Measurements from ENCODE around the gene SHISA6.

Gene SHISA6

GRCh38 chr17:11363565-11364117, 122.6 kb downstream of the SHISA6 start:
- H3K9ac ChIP-seq (ENCODE audit: low read depth, low read length), result no peak overlapping the region
- no peak overlapping the region for H3K4me3 ChIP-seq (ENCODE audit: low read length)
- H3K9me3 ChIP-seq (ENCODE audit: insufficient read depth, low read depth, low read length), result no peaks in the 10 kb centered on the region
- H3K27me3 ChIP-seq (ENCODE audit: insufficient read depth, low read length), result no peaks in the 10 kb centered on the region
- H3K4me1 ChIP-seq (ENCODE audit: insufficient read depth, low read length), result no peaks in the 10 kb centered on the region
- no peaks in the 10 kb centered on the region for H3K36me3 ChIP-seq (ENCODE audit: insufficient read depth, low read depth, low read length)
- H3K27ac ChIP-seq (ENCODE audit: low read length), result no peak overlapping the region

- Histone ChIP-seq H3K27ac (ENCODE audit: low read length) (no peak overlapping the region), H3K4me1 (ENCODE audit: insufficient read depth, low read length) (no peaks in the 10 kb centered on the region), H3K27me3 (ENCODE audit: insufficient read depth, low read length) (no peaks in the 10 kb centered on the region), H3K9me3 (ENCODE audit: insufficient read depth, low read depth, low read length) (no peaks in the 10 kb centered on the region; the same call in 1 of the 2 replicates), H3K36me3 (ENCODE audit: insufficient read depth, low read depth, low read length) (no peaks in the 10 kb centered on the region), H3K4me3 (ENCODE audit: low read length) (no peak overlapping the region), H3K9ac (ENCODE audit: low read depth, low read length) (no peak overlapping the region)
Measured at GRCh38 chr17:11366272-11366850, 125.3 kb downstream of the SHISA6 start.

GRCh38 chr17:11369575-11369974, 128.6 kb downstream of the SHISA6 start:
- no peaks in the 10 kb centered on the region; the same call in 1 of the 2 replicates for H3K9me3 ChIP-seq (ENCODE audit: insufficient read depth, low read depth, low read length)
- no peaks in the 10 kb centered on the region for H3K4me1 ChIP-seq (ENCODE audit: insufficient read depth, low read length)
- H3K27ac ChIP-seq (ENCODE audit: low read length), result no peak overlapping the region
- no peaks in the 10 kb centered on the region for H3K36me3 ChIP-seq (ENCODE audit: insufficient read depth, low read depth, low read length)
- H3K4me3 ChIP-seq (ENCODE audit: low read length), result no peak overlapping the region
- H3K9ac ChIP-seq (ENCODE audit: low read depth, low read length), result no peak overlapping the region
- no peaks in the 10 kb centered on the region for H3K27me3 ChIP-seq (ENCODE audit: insufficient read depth, low read length)

- no peak overlapping the region for H3K4me3 ChIP-seq (ENCODE audit: low read length)
- H3K36me3 ChIP-seq (ENCODE audit: insufficient read depth, low read depth, low read length), result no peaks in the 10 kb centered on the region
- no peak overlapping the region for H3K27ac ChIP-seq (ENCODE audit: low read length)
- no peaks in the 10 kb centered on the region for H3K4me1 ChIP-seq (ENCODE audit: insufficient read depth, low read length)
- no peak overlapping the region for H3K9ac ChIP-seq (ENCODE audit: low read depth, low read length)
- H3K27me3 ChIP-seq (ENCODE audit: insufficient read depth, low read length), result no peaks in the 10 kb centered on the region
- no peaks in the 10 kb centered on the region; the same call in 1 of the 2 replicates for H3K9me3 ChIP-seq (ENCODE audit: insufficient read depth, low read depth, low read length)
Measured at GRCh38 chr17:11372692-11373091, 131.7 kb downstream of the SHISA6 start.

GRCh38 chr17:11378506-11378905, 137.5 kb downstream of the SHISA6 start:
- H3K4me3 ChIP-seq (ENCODE audit: low read length), result no peak overlapping the region
- H3K36me3 ChIP-seq (ENCODE audit: insufficient read depth, low read depth, low read length), result no peaks in the 10 kb centered on the region
- H3K4me1 ChIP-seq (ENCODE audit: insufficient read depth, low read length), result no peaks in the 10 kb centered on the region
- no peak overlapping the region for H3K9ac ChIP-seq (ENCODE audit: low read depth, low read length)
- H3K27ac ChIP-seq (ENCODE audit: low read length), result no peak overlapping the region
- no peaks in the 10 kb centered on the region for H3K9me3 ChIP-seq (ENCODE audit: insufficient read depth, low read depth, low read length)
- H3K27me3 ChIP-seq (ENCODE audit: insufficient read depth, low read length), result no peaks in the 10 kb centered on the region

- Histone ChIP-seq H3K27me3 (ENCODE audit: insufficient read depth, low read length) (no peaks in the 10 kb centered on the region), H3K4me3 (ENCODE audit: low read length) (no peak overlapping the region), H3K9me3 (ENCODE audit: insufficient read depth, low read depth, low read length) (no peaks in the 10 kb centered on the region), H3K4me1 (ENCODE audit: insufficient read depth, low read length) (no peaks in the 10 kb centered on the region), H3K9ac (ENCODE audit: low read depth, low read length) (no peak overlapping the region), H3K27ac (ENCODE audit: low read length) (no peak overlapping the region), H3K36me3 (ENCODE audit: insufficient read depth, low read depth, low read length) (no peaks in the 10 kb centered on the region)
Measured at GRCh38 chr17:11380761-11381160, 139.7 kb downstream of the SHISA6 start.

GRCh38 chr17:11383157-11383556, 142.1 kb downstream of the SHISA6 start:
- H3K9ac ChIP-seq (ENCODE audit: low read depth, low read length), result no peak overlapping the region
- H3K4me1 ChIP-seq (ENCODE audit: insufficient read depth, low read length), result no peaks in the 10 kb centered on the region
- no peaks in the 10 kb centered on the region for H3K27me3 ChIP-seq (ENCODE audit: insufficient read depth, low read length)
- H3K9me3 ChIP-seq (ENCODE audit: insufficient read depth, low read depth, low read length), result no peaks in the 10 kb centered on the region
- H3K27ac ChIP-seq (ENCODE audit: low read length), result no peak overlapping the region
- no peak overlapping the region for H3K4me3 ChIP-seq (ENCODE audit: low read length)
- H3K36me3 ChIP-seq (ENCODE audit: insufficient read depth, low read depth, low read length), result no peaks in the 10 kb centered on the region

- no peaks in the 10 kb centered on the region for H3K4me1 ChIP-seq (ENCODE audit: insufficient read depth, low read length)
- no peak overlapping the region for H3K9ac ChIP-seq (ENCODE audit: low read depth, low read length)
- H3K27me3 ChIP-seq (ENCODE audit: insufficient read depth, low read length), result no peaks in the 10 kb centered on the region
- H3K27ac ChIP-seq (ENCODE audit: low read length), result no peak overlapping the region
- H3K36me3 ChIP-seq (ENCODE audit: insufficient read depth, low read depth, low read length), result no peaks in the 10 kb centered on the region
- no peak overlapping the region for H3K4me3 ChIP-seq (ENCODE audit: low read length)
- no peaks in the 10 kb centered on the region for H3K9me3 ChIP-seq (ENCODE audit: insufficient read depth, low read depth, low read length)
Measured at GRCh38 chr17:11384131-11384530, 143.1 kb downstream of the SHISA6 start.

- H3K27me3 ChIP-seq (ENCODE audit: insufficient read depth, low read length), result no peaks in the 10 kb centered on the region
- no peaks in the 10 kb centered on the region for H3K4me1 ChIP-seq (ENCODE audit: insufficient read depth, low read length)
- H3K4me3 ChIP-seq (ENCODE audit: low read length), result no peak overlapping the region
- no peak overlapping the region for H3K9ac ChIP-seq (ENCODE audit: low read depth, low read length)
- H3K36me3 ChIP-seq (ENCODE audit: insufficient read depth, low read depth, low read length), result no peaks in the 10 kb centered on the region
- H3K27ac ChIP-seq (ENCODE audit: low read length), result no peak overlapping the region
- H3K9me3 ChIP-seq (ENCODE audit: insufficient read depth, low read depth, low read length), result no peaks in the 10 kb centered on the region
Measured at GRCh38 chr17:11387610-11388009, 146.6 kb downstream of the SHISA6 start.

GRCh38 chr17:11388054-11388453, 147.0 kb downstream of the SHISA6 start:
- Histone ChIP-seq H3K27ac (ENCODE audit: low read length) (no peak overlapping the region), H3K4me3 (ENCODE audit: low read length) (no peak overlapping the region), H3K9me3 (ENCODE audit: insufficient read depth, low read depth, low read length) (no peaks in the 10 kb centered on the region), H3K36me3 (ENCODE audit: insufficient read depth, low read depth, low read length) (no peaks in the 10 kb centered on the region), H3K27me3 (ENCODE audit: insufficient read depth, low read length) (no peaks in the 10 kb centered on the region), H3K4me1 (ENCODE audit: insufficient read depth, low read length) (no peaks in the 10 kb centered on the region), H3K9ac (ENCODE audit: low read depth, low read length) (no peak overlapping the region)

- H3K27ac ChIP-seq (ENCODE audit: low read length), result no peak overlapping the region
Measured at GRCh38 chr17:11389583-11389982, 148.6 kb downstream of the SHISA6 start.

GRCh38 chr17:11391134-11391533, 150.1 kb downstream of the SHISA6 start:
- Histone ChIP-seq H3K9me3 (ENCODE audit: insufficient read depth, low read depth, low read length) (no peaks in the 10 kb centered on the region), H3K27me3 (ENCODE audit: insufficient read depth, low read length) (no peaks in the 10 kb centered on the region), H3K4me3 (ENCODE audit: low read length) (no peak overlapping the region), H3K9ac (ENCODE audit: low read depth, low read length) (no peak overlapping the region), H3K36me3 (ENCODE audit: insufficient read depth, low read depth, low read length) (no peaks in the 10 kb centered on the region), H3K4me1 (ENCODE audit: insufficient read depth, low read length) (no peaks in the 10 kb centered on the region), H3K27ac (ENCODE audit: low read length) (no peak overlapping the region)

More at GRCh38 chr17:11389583-11389982, 148.6 kb downstream of the SHISA6 start:
- Histone ChIP-seq H3K27me3 (ENCODE audit: insufficient read depth, low read length) (no peaks in the 10 kb centered on the region), H3K4me1 (ENCODE audit: insufficient read depth, low read length) (no peaks in the 10 kb centered on the region), H3K9me3 (ENCODE audit: insufficient read depth, low read depth, low read length) (no peaks in the 10 kb centered on the region), H3K36me3 (ENCODE audit: insufficient read depth, low read depth, low read length) (no peaks in the 10 kb centered on the region), H3K9ac (ENCODE audit: low read depth, low read length) (no peak overlapping the region), H3K4me3 (ENCODE audit: low read length) (no peak overlapping the region)

Data from iPS-20b (cell line).